Measurements from ENCODE around the gene DDX24.

The DDX24 gene

GRCh38 chr14:94114589-94115057, 33.6 kb upstream of the DDX24 start:
- DNase-seq: no peak

- DNase-seq: no peak
Observed at GRCh38 chr14:94113908-94114588, 33.0 kb upstream of the DDX24 start.

GRCh38 chr14:94113490-94113889, 32.5 kb upstream of the DDX24 start:
- no peak for DNase-seq

- no peak for DNase-seq
Observed at GRCh38 chr14:94113073-94113472, 32.1 kb upstream of the DDX24 start.

- no peak for DNase-seq
Observed at GRCh38 chr14:94112513-94113063, 31.6 kb upstream of the DDX24 start.

GRCh38 chr14:94111276-94112095, 30.5 kb upstream of the DDX24 start:
- no peak for DNase-seq

GRCh38 chr14:94110552-94111181, 29.7 kb upstream of the DDX24 start, which contains the start of gene IFI27:
Gene IFI27, plus strand, starts transcription at chr14:94110736.
- DNase-seq: no peak

- no peak for DNase-seq
Observed at GRCh38 chr14:94109915-94110250, 28.9 kb upstream of the DDX24 start.

GRCh38 chr14:94104731-94105130, 23.7 kb upstream of the DDX24 start:
- DNase-seq: no peak

GRCh38 chr14:94103554-94104150, 22.6 kb upstream of the DDX24 start:
- no peak for DNase-seq

- DNase-seq: no peak
Observed at GRCh38 chr14:94102768-94103482, 21.9 kb upstream of the DDX24 start.

- no peak for DNase-seq
Observed at GRCh38 chr14:94101748-94102147, 20.7 kb upstream of the DDX24 start.

- DNase-seq: no peak
Observed at GRCh38 chr14:94100847-94101246, 19.8 kb upstream of the DDX24 start.

GRCh38 chr14:94099006-94099405, 18.0 kb upstream of the DDX24 start:
- DNase-seq: no peak

- no peak for DNase-seq
Observed at GRCh38 chr14:94098326-94098992, 17.5 kb upstream of the DDX24 start.

GRCh38 chr14:94097091-94097490, 16.1 kb upstream of the DDX24 start:
- no peak for DNase-seq

- DNase-seq: no peak
Observed at GRCh38 chr14:94093418-94093817, 12.4 kb upstream of the DDX24 start.

- DNase-seq: no peak
Observed at GRCh38 chr14:94089479-94089878, 8.5 kb upstream of the DDX24 start.

- DNase-seq: no peak
Observed at GRCh38 chr14:94088516-94088915, 7.5 kb upstream of the DDX24 start.

GRCh38 chr14:94087891-94088290, 6.9 kb upstream of the DDX24 start:
- DNase-seq: no peak

- DNase-seq: peak; percentile 54
Observed at GRCh38 chr14:94081386-94081820, 401 bp upstream of the DDX24 start.

Data from NCI-H748 treated with DMSO at 0.1 percent for 48 hours (cell line).